ENCODE measurements around the gene SDR9C7. TPM values are rescaled to one million over a fixed set of nuclear protein-coding genes. Genes with fewer than 3 reads are reported as not detected.

The SDR9C7 gene
- total RNA-seq, 1 experiment from 2014 or later, result not detected

GRCh38 chr12:56928262-56928661 is 5.9 kb downstream of the SDR9C7 start:
- H3K27me3 ChIP-seq (ENCODE audit: low read length), result peaks cover 4% of the 10 kb centered on the region; the same call in 1 of the 2 replicates
- no peaks in the 10 kb centered on the region for H3K9me2 ChIP-seq (replicated peaks; ENCODE audit: low read length)
- no peaks in the 10 kb centered on the region for H3K4me1 ChIP-seq (ENCODE audit: insufficient read depth, low read length)
- H3K36me3 ChIP-seq (ENCODE audit: low read depth, low read length), result no peaks in the 10 kb centered on the region
- H4K20me1 ChIP-seq (ENCODE audit: low read length), result no peaks in the 10 kb centered on the region
- no peak for DNase-seq
- CTCF ChIA-PET, result no interaction called here
- H3K9ac ChIP-seq (ENCODE audit: low read length), result no peak overlapping the region
- intact Hi-C loops (cut with micrococcal nuclease), result no loop called here
- no peak overlapping the region for H3K4me3 ChIP-seq (ENCODE audit: low read length)
- ATAC-seq, result no peak
- POLR2A ChIA-PET (ENCODE audit: unreplicated experiment), result no interaction called here
- no TSS peak for BruUV-seq (replicated peaks)
- H3K4me2 ChIP-seq (ENCODE audit: low read length), result no peak overlapping the region
- H3F3A ChIP-seq (ENCODE audit: low read length, unreplicated experiment), result no peaks in the 10 kb centered on the region
- TF ChIP-seq EZH2 (IDR thresholded peaks at IDR 0.05; ENCODE audit: low read length, unreplicated experiment), result no peak
- TF ChIP-seq EZH2phosphoT487 (IDR thresholded peaks at IDR 0.05; ENCODE audit: borderline replicate concordance, low read length), result no peak
- TF ChIP-seq CTCF (conservative IDR thresholded peaks at IDR 0.05; ENCODE audit: low read depth, low read length), result no peak
- no peaks in the 10 kb centered on the region for H3K9me3 ChIP-seq (ENCODE audit: low read length)
- no peak overlapping the region for H2AFZ ChIP-seq (ENCODE audit: low read length)
- H3K27ac ChIP-seq (ENCODE audit: low read length), result no peak overlapping the region
- H3K79me2 ChIP-seq (ENCODE audit: low read length), result no peaks in the 10 kb centered on the region

DNA sequence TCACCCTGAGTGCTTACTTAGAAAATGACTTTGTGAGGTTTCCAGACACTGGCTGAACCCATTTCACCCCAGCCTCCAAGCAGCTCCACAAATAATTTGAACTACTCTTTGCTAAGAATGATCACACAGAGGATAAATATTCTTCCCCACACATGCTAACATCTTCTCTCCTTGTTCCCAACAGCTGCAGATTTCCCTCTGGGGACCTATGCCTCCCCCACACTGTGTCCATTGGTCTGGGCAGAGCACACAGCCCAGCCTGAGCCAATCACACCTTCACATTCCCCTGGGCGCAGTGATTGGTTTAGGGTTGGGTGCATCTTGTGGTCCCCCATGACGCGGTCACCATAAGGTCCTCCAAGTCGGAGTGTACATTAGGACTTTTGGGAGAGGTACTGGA is 6.9 kb downstream of the SDR9C7 start:
- intact Hi-C loops (cut with micrococcal nuclease), result no loop called here
- Histone ChIP-seq H3K9me2 (replicated peaks; ENCODE audit: low read length) (no peaks in the 10 kb centered on the region), H3K9ac (ENCODE audit: low read length) (no peak overlapping the region), H2AFZ (ENCODE audit: low read length) (no peak overlapping the region), H3K36me3 (ENCODE audit: low read depth, low read length) (no peaks in the 10 kb centered on the region), H3K4me3 (ENCODE audit: low read length) (no peak overlapping the region), H3K27me3 (ENCODE audit: low read length) (peaks cover 4% of the 10 kb centered on the region; the same call in 1 of the 2 replicates), H3F3A (ENCODE audit: low read length, unreplicated experiment) (no peaks in the 10 kb centered on the region), H3K27ac (ENCODE audit: low read length) (no peak overlapping the region), H4K20me1 (ENCODE audit: low read length) (no peaks in the 10 kb centered on the region), H3K4me1 (ENCODE audit: insufficient read depth, low read length) (no peaks in the 10 kb centered on the region), H3K4me2 (ENCODE audit: low read length) (no peak overlapping the region), H3K9me3 (ENCODE audit: low read length) (no peaks in the 10 kb centered on the region), H3K79me2 (ENCODE audit: low read length) (no peaks in the 10 kb centered on the region)
- no peak for DNase-seq
- POLR2A ChIA-PET (ENCODE audit: unreplicated experiment), result no interaction called here
- TF ChIP-seq CTCF (conservative IDR thresholded peaks at IDR 0.05; ENCODE audit: low read depth, low read length) (no peak), EZH2phosphoT487 (IDR thresholded peaks at IDR 0.05; ENCODE audit: borderline replicate concordance, low read length) (no peak), EZH2 (IDR thresholded peaks at IDR 0.05; ENCODE audit: low read length, unreplicated experiment) (no peak)
- CTCF ChIA-PET, result interaction anchor here (0.6 kb wide), 1 partner anchor 55 kb away, joined by 3 read pairs; no protein-coding TSS in a partner anchor
- BruUV-seq (replicated peaks), result no TSS peak
- ATAC-seq, result no peak

DNA sequence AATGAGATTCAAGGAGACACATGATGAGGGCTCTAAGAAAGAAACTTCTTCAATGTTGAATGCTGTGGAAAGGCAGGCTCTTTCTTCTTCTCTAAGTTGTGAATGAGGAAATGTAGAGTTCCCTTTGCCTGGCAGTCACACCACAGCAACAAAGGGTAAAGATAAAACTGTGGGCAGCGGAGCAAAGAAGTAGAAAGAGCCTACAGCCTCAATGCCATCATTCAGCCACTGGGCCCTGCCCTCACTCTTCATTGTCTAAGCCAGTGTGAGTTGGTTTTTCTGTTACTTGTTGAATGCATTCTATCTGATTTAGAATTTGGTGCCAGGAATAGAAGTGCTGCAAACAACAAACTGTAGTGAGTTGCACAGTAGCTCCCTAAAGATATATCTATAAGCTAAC is 12.2 kb downstream of the SDR9C7 start:
- DNase-seq (no peak), ATAC-seq (no peak)
- Histone ChIP-seq H3K27me3 (ENCODE audit: low read length) (no peaks in the 10 kb centered on the region), H4K20me1 (ENCODE audit: low read length) (no peaks in the 10 kb centered on the region), H3K4me1 (ENCODE audit: insufficient read depth, low read length) (no peaks in the 10 kb centered on the region), H3K9ac (ENCODE audit: low read length) (no peak overlapping the region), H3K9me3 (ENCODE audit: low read length) (no peaks in the 10 kb centered on the region), H2AFZ (ENCODE audit: low read length) (no peak overlapping the region), H3K27ac (ENCODE audit: low read length) (no peak overlapping the region), H3F3A (ENCODE audit: low read length, unreplicated experiment) (no peaks in the 10 kb centered on the region), H3K4me3 (ENCODE audit: low read length) (no peak overlapping the region), H3K9me2 (replicated peaks; ENCODE audit: low read length) (no peaks in the 10 kb centered on the region), H3K4me2 (ENCODE audit: low read length) (no peak overlapping the region), H3K36me3 (ENCODE audit: low read depth, low read length) (no peaks in the 10 kb centered on the region), H3K79me2 (ENCODE audit: low read length) (no peaks in the 10 kb centered on the region)
- CTCF ChIA-PET, result no interaction called here
- POLR2A ChIA-PET (ENCODE audit: unreplicated experiment), result no interaction called here
- no TSS peak for BruUV-seq (replicated peaks)
- intact Hi-C loops (cut with micrococcal nuclease), result no loop called here
- TF ChIP-seq EZH2phosphoT487 (IDR thresholded peaks at IDR 0.05; ENCODE audit: borderline replicate concordance, low read length) (no peak), EZH2 (IDR thresholded peaks at IDR 0.05; ENCODE audit: low read length, unreplicated experiment) (no peak), CTCF (conservative IDR thresholded peaks at IDR 0.05; ENCODE audit: low read depth, low read length) (no peak)
